Neural cell (in vitro differentiated cells): ENCODE results near the gene F3. TPM values are rescaled to one million over a fixed set of nuclear protein-coding genes. Genes with fewer than 3 reads are reported as not detected.

Experiments
- H2AFZ ChIP-seq: fragments of 200-600, 300-800 bp; sonication (generic), shearing (Covaris generic); 2 replicates; pipeline ENCODE4 v1.6.0; 2014; ENCODE audit warnings: low read depth, mild to moderate bottlenecking, antibody characterized with exemption, low read length, moderate library complexity
- H3F3A ChIP-seq: fragments of 200-600 bp; shearing (Covaris generic); 2 replicates; pipeline ENCODE4 v1.6.1; 2016; ENCODE audit warnings: mild to moderate bottlenecking, moderate library complexity, mixed read lengths, antibody characterized with exemption, low read length; ENCODE audit not compliant: insufficient read depth, poor library complexity, severe bottlenecking
- H3K27ac ChIP-seq: fragments of 200-600, 300-800 bp; sonication (generic), shearing (Covaris generic); 2 replicates; pipeline ENCODE4 v1.5.1; 2014; ENCODE audit warnings: mild to moderate bottlenecking, low read length, moderate library complexity
- H3K27me3 ChIP-seq: fragments of 300-800, 200-600 bp; sonication (generic), shearing (Covaris generic); 2 replicates; pipeline ENCODE4 v1.6.0; 2014; ENCODE audit warnings: mild to moderate bottlenecking, low read depth, low read length, moderate library complexity; ENCODE audit not compliant: insufficient read depth
- H3K36me3 ChIP-seq: fragments of 300-800, 200-600 bp; sonication (generic), shearing (Covaris generic); 2 replicates; pipeline ENCODE4 v1.5.1; 2014; ENCODE audit warnings: mild to moderate bottlenecking, antibody characterized with exemption, low read length, moderate library complexity; ENCODE audit not compliant: insufficient read depth
- H3K4me2 ChIP-seq: fragments of 300-800, 200-600 bp; sonication (generic), shearing (Covaris generic); 2 replicates; pipeline ENCODE4 v1.6.0; 2014; ENCODE audit warnings: mild to moderate bottlenecking, low read length
- H3K4me3 ChIP-seq: fragments of 300-800, 200-600 bp; sonication (generic), shearing (Covaris generic); 2 replicates; pipeline ENCODE4 v1.5.1; 2014; ENCODE audit warnings: mild to moderate bottlenecking, low read length, moderate library complexity
- H3K79me2 ChIP-seq: fragments of 200-600 bp; shearing (Covaris generic); replicated peaks from 2 replicates; pipeline ENCODE4 v1.6.0; 2014; ENCODE audit warnings: mild to moderate bottlenecking, low read length, moderate library complexity; ENCODE audit not compliant: insufficient read depth
- H3K9ac ChIP-seq: fragments of 300-800, 200-600 bp; sonication (generic), shearing (Covaris generic); 2 replicates; pipeline ENCODE4 v1.6.1; 2016; ENCODE audit warnings: mild to moderate bottlenecking, low read length, mixed read lengths
- H3K9me2 ChIP-seq: fragments of 200-600 bp; shearing (Covaris generic); 2 replicates; pipeline ENCODE4 v1.6.1; 2016; ENCODE audit warnings: mild to moderate bottlenecking, low read length, mixed read lengths; ENCODE audit not compliant: insufficient read depth
- H3K9me3 ChIP-seq: fragments of 200-600, 300-800 bp; sonication (generic), shearing (Covaris generic); 2 replicates; pipeline ENCODE4 v1.6.1; 2016; ENCODE audit warnings: mild to moderate bottlenecking, mixed run types, low read length, moderate library complexity, mixed read lengths
- H4K20me1 ChIP-seq: fragments of 200-600 bp; shearing (Covaris generic); 2 replicates; pipeline ENCODE4 v1.6.1; 2016; ENCODE audit warnings: mild to moderate bottlenecking, mixed run types; ENCODE audit not compliant: insufficient read depth
- EP300 ChIP-seq: fragments of 450-650 bp; conservative IDR thresholded peaks from 2 replicates; pipeline ENCODE4 v1.6.1; 2014; ENCODE audit warnings: antibody characterized with exemption, mild to moderate bottlenecking, moderate library complexity; ENCODE audit not compliant: poor library complexity, severe bottlenecking
- EZH2 ChIP-seq: fragments of 200-600, 300-800 bp; shearing (Covaris generic), sonication (generic); IDR thresholded peaks from 2 replicates; pipeline ENCODE4 v1.6.1; 2014; ENCODE audit warnings: antibody characterized with exemption, low read length, borderline replicate concordance, mild to moderate bottlenecking; ENCODE audit not compliant: insufficient read depth, poor library complexity, severe bottlenecking
- MXI1 ChIP-seq: fragments of 450-650 bp; conservative IDR thresholded peaks from 2 replicates; pipeline ENCODE4 v1.6.1; 2014; ENCODE audit warnings: antibody characterized with exemption, mild to moderate bottlenecking; ENCODE audit not compliant: poor library complexity, severe bottlenecking
- POLR2AphosphoS5 ChIP-seq: IDR thresholded peaks from 2 replicates; pipeline ENCODE4 v1.6.1; 2012
- RAD21 ChIP-seq: fragments of 450-650 bp; conservative IDR thresholded peaks from 2 replicates; pipeline ENCODE4 v1.6.1; 2014; ENCODE audit warnings: antibody characterized with exemption, mild to moderate bottlenecking, moderate library complexity
- SMC3 ChIP-seq: fragments of 450-650 bp; conservative IDR thresholded peaks from 2 replicates; pipeline ENCODE4 v1.6.1; 2014; ENCODE audit warnings: antibody characterized with exemption, mild to moderate bottlenecking, moderate library complexity; ENCODE audit not compliant: poor library complexity
- TAF1 ChIP-seq: IDR thresholded peaks from 2 replicates; pipeline ENCODE4 v1.6.1; 2012; ENCODE audit warnings: low read depth
- polyA plus RNA-seq: library from polyadenylated mRNA; depleted of rRNA; stranded (reverse); fragments of >200 nt; gene quantifications from 2 replicates; pipeline ENCODE4 v1.2.3, GENCODE V29; 2014
- TF ChIP-seq, protein P1 (sequence below): fragments of 450-650 bp; IDR thresholded peaks from 2 replicates; pipeline ENCODE4 v1.5.1; 2014; ENCODE audit warnings: antibody characterized with exemption, mild to moderate bottlenecking, moderate library complexity; ENCODE audit not compliant: poor library complexity, severe bottlenecking
- TF ChIP-seq, protein P2 (sequence below): IDR thresholded peaks from 2 replicates; pipeline ENCODE4 v1.6.1; 2012; ENCODE audit warnings: borderline replicate concordance

The F3 gene
- polyA plus RNA-seq, 1 donor from 2014 or later: 0.10 TPM

DNA sequence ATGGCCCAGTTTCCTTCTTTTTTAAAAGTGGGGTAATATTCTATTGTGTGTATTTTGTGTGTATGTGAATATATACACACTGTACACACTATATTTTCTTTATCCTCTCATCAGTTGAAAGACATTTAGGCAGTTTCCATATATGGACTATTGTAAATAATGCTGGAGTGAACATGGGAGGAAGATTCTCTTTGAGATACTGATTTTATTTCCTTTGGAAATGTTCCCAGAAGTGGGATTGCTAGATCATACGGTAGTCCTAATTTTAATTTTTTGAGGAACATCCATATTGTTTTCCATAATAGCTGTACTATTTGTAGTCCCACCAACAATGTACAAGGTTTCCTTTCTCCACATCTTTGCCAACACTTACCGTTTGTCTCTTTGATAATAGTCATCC lies 51.0 kb downstream of the F3 start:
- H3K9me3 ChIP-seq: no peaks in the 10 kb centered on the region

DNA sequence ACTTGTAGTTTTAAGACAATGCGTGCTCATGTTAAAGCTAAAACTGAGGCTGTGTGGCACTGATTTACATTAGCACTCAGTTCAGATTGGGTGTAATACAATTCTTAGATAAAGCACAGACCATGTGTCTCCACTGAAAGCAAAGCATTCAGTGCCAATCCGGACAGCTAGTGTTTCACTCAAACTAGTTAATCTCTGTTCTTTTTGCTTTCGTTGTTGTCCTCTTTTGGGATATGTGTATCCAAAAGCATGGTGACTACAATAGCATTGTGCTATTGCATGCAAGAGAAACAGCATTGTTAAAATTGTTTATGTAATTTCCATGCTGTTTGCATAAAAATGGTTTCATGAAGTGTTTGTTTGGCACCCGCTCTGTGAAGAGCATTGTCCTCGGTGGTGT lies 54.6 kb downstream of the F3 start:
- Histone ChIP-seq H3K27ac (no peak overlapping the region), H3K4me3 (no peak overlapping the region), H3K9me2 (no peaks in the 10 kb centered on the region)

More for the DNA sequence above, 51.0 kb downstream of the F3 start:
- no peaks in the 10 kb centered on the region for H4K20me1 ChIP-seq
- no peak overlapping the region for H3K9ac ChIP-seq
- TF ChIP-seq EP300: no peak
- TF ChIP-seq, protein P1, sequence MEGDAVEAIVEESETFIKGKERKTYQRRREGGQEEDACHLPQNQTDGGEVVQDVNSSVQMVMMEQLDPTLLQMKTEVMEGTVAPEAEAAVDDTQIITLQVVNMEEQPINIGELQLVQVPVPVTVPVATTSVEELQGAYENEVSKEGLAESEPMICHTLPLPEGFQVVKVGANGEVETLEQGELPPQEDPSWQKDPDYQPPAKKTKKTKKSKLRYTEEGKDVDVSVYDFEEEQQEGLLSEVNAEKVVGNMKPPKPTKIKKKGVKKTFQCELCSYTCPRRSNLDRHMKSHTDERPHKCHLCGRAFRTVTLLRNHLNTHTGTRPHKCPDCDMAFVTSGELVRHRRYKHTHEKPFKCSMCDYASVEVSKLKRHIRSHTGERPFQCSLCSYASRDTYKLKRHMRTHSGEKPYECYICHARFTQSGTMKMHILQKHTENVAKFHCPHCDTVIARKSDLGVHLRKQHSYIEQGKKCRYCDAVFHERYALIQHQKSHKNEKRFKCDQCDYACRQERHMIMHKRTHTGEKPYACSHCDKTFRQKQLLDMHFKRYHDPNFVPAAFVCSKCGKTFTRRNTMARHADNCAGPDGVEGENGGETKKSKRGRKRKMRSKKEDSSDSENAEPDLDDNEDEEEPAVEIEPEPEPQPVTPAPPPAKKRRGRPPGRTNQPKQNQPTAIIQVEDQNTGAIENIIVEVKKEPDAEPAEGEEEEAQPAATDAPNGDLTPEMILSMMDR: no peak
- TF ChIP-seq TAF1: no peak
- TF ChIP-seq SMC3: no peak
- no peak for TF ChIP-seq MXI1
- TF ChIP-seq, protein P2, sequence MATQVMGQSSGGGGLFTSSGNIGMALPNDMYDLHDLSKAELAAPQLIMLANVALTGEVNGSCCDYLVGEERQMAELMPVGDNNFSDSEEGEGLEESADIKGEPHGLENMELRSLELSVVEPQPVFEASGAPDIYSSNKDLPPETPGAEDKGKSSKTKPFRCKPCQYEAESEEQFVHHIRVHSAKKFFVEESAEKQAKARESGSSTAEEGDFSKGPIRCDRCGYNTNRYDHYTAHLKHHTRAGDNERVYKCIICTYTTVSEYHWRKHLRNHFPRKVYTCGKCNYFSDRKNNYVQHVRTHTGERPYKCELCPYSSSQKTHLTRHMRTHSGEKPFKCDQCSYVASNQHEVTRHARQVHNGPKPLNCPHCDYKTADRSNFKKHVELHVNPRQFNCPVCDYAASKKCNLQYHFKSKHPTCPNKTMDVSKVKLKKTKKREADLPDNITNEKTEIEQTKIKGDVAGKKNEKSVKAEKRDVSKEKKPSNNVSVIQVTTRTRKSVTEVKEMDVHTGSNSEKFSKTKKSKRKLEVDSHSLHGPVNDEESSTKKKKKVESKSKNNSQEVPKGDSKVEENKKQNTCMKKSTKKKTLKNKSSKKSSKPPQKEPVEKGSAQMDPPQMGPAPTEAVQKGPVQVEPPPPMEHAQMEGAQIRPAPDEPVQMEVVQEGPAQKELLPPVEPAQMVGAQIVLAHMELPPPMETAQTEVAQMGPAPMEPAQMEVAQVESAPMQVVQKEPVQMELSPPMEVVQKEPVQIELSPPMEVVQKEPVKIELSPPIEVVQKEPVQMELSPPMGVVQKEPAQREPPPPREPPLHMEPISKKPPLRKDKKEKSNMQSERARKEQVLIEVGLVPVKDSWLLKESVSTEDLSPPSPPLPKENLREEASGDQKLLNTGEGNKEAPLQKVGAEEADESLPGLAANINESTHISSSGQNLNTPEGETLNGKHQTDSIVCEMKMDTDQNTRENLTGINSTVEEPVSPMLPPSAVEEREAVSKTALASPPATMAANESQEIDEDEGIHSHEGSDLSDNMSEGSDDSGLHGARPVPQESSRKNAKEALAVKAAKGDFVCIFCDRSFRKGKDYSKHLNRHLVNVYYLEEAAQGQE: no peak
- TF ChIP-seq POLR2AphosphoS5: no peak
- TF ChIP-seq EZH2: no peak
- TF ChIP-seq RAD21: no peak
- no peaks in the 10 kb centered on the region for H3K9me2 ChIP-seq
- no peaks in the 10 kb centered on the region for H3F3A ChIP-seq
- H3K27ac ChIP-seq: no peak overlapping the region
- H3K79me2 ChIP-seq: no peaks in the 10 kb centered on the region
- no peak overlapping the region for H3K4me2 ChIP-seq
- no peak overlapping the region for H3K4me3 ChIP-seq
- H2AFZ ChIP-seq: no peak overlapping the region
- H3K27me3 ChIP-seq: no peaks in the 10 kb centered on the region
- peaks cover 11% of the 10 kb centered on the region for H3K36me3 ChIP-seq

More for the DNA sequence above, 54.6 kb downstream of the F3 start:
- no peaks in the 10 kb centered on the region for H4K20me1 ChIP-seq
- H3K27me3 ChIP-seq: no peaks in the 10 kb centered on the region
- TF ChIP-seq SMC3: no peak
- no peak for TF ChIP-seq MXI1
- no peak for TF ChIP-seq EZH2
- no peak for TF ChIP-seq POLR2AphosphoS5
- no peak for TF ChIP-seq EP300
- H3K36me3 ChIP-seq: peaks cover 8% of the 10 kb centered on the region
- no peaks in the 10 kb centered on the region for H3K9me3 ChIP-seq
- H3K4me2 ChIP-seq: no peak overlapping the region
- H3F3A ChIP-seq: no peaks in the 10 kb centered on the region
- no peak overlapping the region for H2AFZ ChIP-seq
- H3K79me2 ChIP-seq: no peaks in the 10 kb centered on the region
- no peak overlapping the region for H3K9ac ChIP-seq
